Measurements from ENCODE around the gene TTLL5. TPM values are rescaled to one million over a fixed set of nuclear protein-coding genes. Genes with fewer than 3 reads are reported as not detected.

Gene TTLL5
- total RNA-seq, 1 experiment from 2014 or later: 35.7 TPM

GRCh38 chr14:75709207-75709812 is 48.3 kb downstream of the TTLL5 start:
- H3K4me1 ChIP-seq (ENCODE audit: insufficient read depth, low read length): no peaks in the 10 kb centered on the region
- peak; percentile 67 for DNase-seq
- no peaks in the 10 kb centered on the region for H3K27me3 Mint-ChIP-seq (ENCODE audit: low read depth)
- peak; percentile 86 for TF ChIP-seq CTCF (conservative IDR thresholded peaks at IDR 0.05)
- H4K5ac ChIP-seq (ENCODE audit: insufficient read length, low read depth, low read length): no peak overlapping the region
- no peak overlapping the region for H2AK5ac ChIP-seq (ENCODE audit: insufficient read length, low read length)
- H3K27me3 ChIP-seq (ENCODE audit: insufficient read depth, low read length): no peaks in the 10 kb centered on the region; the same call in 1 of the 2 replicates
- H3K14ac ChIP-seq (ENCODE audit: insufficient read depth, low read length): no peak overlapping the region
- no peaks in the 10 kb centered on the region for H3K79me2 ChIP-seq (ENCODE audit: insufficient read depth, low read length)
- H3K27ac Mint-ChIP-seq: peak overlapping the region in 1 of 3 experiments; percentile 81; a peak in 1 of 7 replicates
- H3K56ac ChIP-seq (ENCODE audit: insufficient read length, low read depth, low read length): no peak overlapping the region
- H3K4ac ChIP-seq (ENCODE audit: low read depth, low read length): no peak overlapping the region
- H3K4me1 Mint-ChIP-seq: peaks cover 15 to 25% of the 10 kb centered on the region in 2 experiments
- H2BK5ac ChIP-seq (ENCODE audit: insufficient read length, low read length): no peak overlapping the region
- H2BK12ac ChIP-seq (ENCODE audit: insufficient read length, low read depth, low read length): no peak overlapping the region
- H2AFZ ChIP-seq (ENCODE audit: low read length): no peak overlapping the region
- H2BK120ac ChIP-seq (ENCODE audit: low read depth, low read length, poor library complexity, severe bottlenecking): no peak overlapping the region
- no peak overlapping the region for H2BK15ac ChIP-seq (ENCODE audit: low read depth, low read length)
- H3K27ac ChIP-seq (ENCODE audit: insufficient read length, low read depth, low read length): no peak overlapping the region
- no peak overlapping the region for H3K4me2 ChIP-seq (ENCODE audit: insufficient read depth, insufficient read length, low read length)
- H3K36me3 Mint-ChIP-seq (ENCODE audit: insufficient read depth in 1 of 3, low read depth in 3 of 3): peaks cover 3 to 20% (median 7%) of the 10 kb centered on the region in 3 experiments; a peak in 5 of 7 replicates
- H3K9ac ChIP-seq (ENCODE audit: extremely low read depth, insufficient read length, low read length): no peak overlapping the region
- no peaks in the 10 kb centered on the region for H3K9me3 Mint-ChIP-seq
- H3K18ac ChIP-seq (ENCODE audit: insufficient read length, low read depth, low read length): no peak overlapping the region
- no peaks in the 10 kb centered on the region for H4K20me1 ChIP-seq (ENCODE audit: control insufficient read depth, insufficient read depth, insufficient read length)
- H3K23ac ChIP-seq (ENCODE audit: insufficient read length, low read depth, low read length): no peak overlapping the region
- no peaks in the 10 kb centered on the region for H3K9me3 ChIP-seq (ENCODE audit: control insufficient read depth, low read depth, low read length)
- no peak overlapping the region for H4K8ac ChIP-seq (replicated peaks; ENCODE audit: insufficient read length, low read depth, low read length)
- no peak overlapping the region for H4K91ac ChIP-seq (ENCODE audit: insufficient read length, low read depth, low read length)
- H3K4me3 Mint-ChIP-seq: no peak overlapping the region
- no peaks in the 10 kb centered on the region for H3K23me2 ChIP-seq (ENCODE audit: insufficient read length, low read depth, low read length, poor library complexity, severe bottlenecking)
- H3T11ph ChIP-seq (ENCODE audit: low read length): no peak overlapping the region
- no CpG with 5 or more reads among the region's 10 CpGs for WGBS (ENCODE audit: extremely low coverage, insufficient read length, low lambda C conversion rate)
- no peaks in the 10 kb centered on the region for H3K79me1 ChIP-seq (ENCODE audit: insufficient read depth, low read depth, low read length, poor library complexity, severe bottlenecking)
- H2BK20ac ChIP-seq (ENCODE audit: low read depth, low read length, poor library complexity, severe bottlenecking): no peak overlapping the region
